NCI-H2029 treated with DMSO at 0.1 percent for 48 hours (cell line): Measurements from ENCODE around the gene PLA2G10.
A peak's percentile ranks its signal among the peaks of the same experiment; 100 is the strongest.
"Not testable (repeated sequence)": the region's sequence is repeated elsewhere in the genome, so short reads cannot be mapped to it uniquely, and the experiment has no call there.

Experiments
- DNase-seq: peaks from one replicate; lab custom pipeline; 2025; lab: John Stamatoyannopoulos, UW

Gene PLA2G10

GRCh38 chr16:14694129-14694528 is at the start of gene PLA2G10:
Gene PLA2G10, minus strand, starts transcription at chr16:14694308. Its CDS starts 79 bp downstream, at chr16:14694229.
- not testable (repeated sequence) for DNase-seq

- not testable (repeated sequence) for DNase-seq
Measured at GRCh38 chr16:14742273-14743128, 48.4 kb upstream of the PLA2G10 start, which contains the start of gene NPIPA2. Gene NPIPA2, plus strand, starts transcription at chr16:14742533. Its CDS starts 5,533 bp downstream, at chr16:14748066.

GRCh38 chr16:14741794-14742193 is 47.7 kb upstream of the PLA2G10 start:
- not testable (repeated sequence) for DNase-seq

GRCh38 chr16:14740832-14741385 is 46.8 kb upstream of the PLA2G10 start:
- not testable (repeated sequence) for DNase-seq

- DNase-seq = not testable (repeated sequence)
Measured at GRCh38 chr16:14733233-14733632, 39.1 kb upstream of the PLA2G10 start.

GRCh38 chr16:14703156-14704011 is 9.3 kb upstream of the PLA2G10 start, which contains the start of gene NPIPA3:
Gene NPIPA3, plus strand, starts transcription at chr16:14703411. Its CDS starts 5,533 bp downstream, at chr16:14708944.
- not testable (repeated sequence) for DNase-seq

- not testable (repeated sequence) for DNase-seq
Measured at GRCh38 chr16:14702672-14703071, 8.6 kb upstream of the PLA2G10 start.

- DNase-seq = not testable (repeated sequence)
Measured at GRCh38 chr16:14701859-14702258, 7.8 kb upstream of the PLA2G10 start.

- DNase-seq = not testable (repeated sequence)
Measured at GRCh38 chr16:14685870-14686793, 8.0 kb downstream of the PLA2G10 start.

GRCh38 chr16:14682121-14682520 is 12.0 kb downstream of the PLA2G10 start:
- no peak for DNase-seq

GRCh38 chr16:14681115-14681514 is 13.0 kb downstream of the PLA2G10 start:
- DNase-seq = no peak

- DNase-seq = not testable (repeated sequence)
Measured at GRCh38 chr16:14680396-14680795, 13.7 kb downstream of the PLA2G10 start.

GRCh38 chr16:14678748-14679497 is 15.2 kb downstream of the PLA2G10 start:
- no peak for DNase-seq

- no peak for DNase-seq
Measured at GRCh38 chr16:14677627-14678026, 16.5 kb downstream of the PLA2G10 start.

GRCh38 chr16:14676633-14677032 is 17.5 kb downstream of the PLA2G10 start:
- no peak for DNase-seq

GRCh38 chr16:14672403-14672971 is 21.6 kb downstream of the PLA2G10 start:
- peak; percentile 69 for DNase-seq

GRCh38 chr16:14669776-14670175 is 24.3 kb downstream of the PLA2G10 start:
- peak; percentile 87 for DNase-seq

- no peak for DNase-seq
Measured at GRCh38 chr16:14668556-14669223, 25.4 kb downstream of the PLA2G10 start.
